Uterus (tissue), 4 donors: ENCODE measurements around the gene CTDSPL. TPM values are rescaled to one million over a fixed set of nuclear protein-coding genes. Genes with fewer than 3 reads are reported as not detected.

Experiments used
- DNase-seq, 2 donors: peaks; one replicate each; pipeline ENCODE4 v3.0.0-alpha.2; 2019 to 2020
- H3K27ac ChIP-seq, 2 donors: fragments of 200-600 bp; sonication (generic); 1 replicate in 1 of 2; 2 replicates in 1 of 2; pipeline ENCODE4 v1.5.1; 2016 to 2018
- H3K27me3 ChIP-seq, 2 donors: fragments of 200-600 bp; sonication (generic); one replicate each; pipeline ENCODE4 v1.5.1; 2018 to 2019; ENCODE audit warnings: control low read depth in 1 of 2
- H3K36me3 ChIP-seq, 2 donors: fragments of 200-600 bp; sonication (generic); one replicate each; pipeline ENCODE4 v1.5.1; 2019; ENCODE audit warnings: control low read depth in 1 of 2
- H3K4me1 ChIP-seq, 2 donors: fragments of 200-600 bp; sonication (generic); one replicate each; pipeline ENCODE4 v1.5.1; 2018 to 2019; ENCODE audit warnings: control low read depth in 1 of 2
- H3K4me3 ChIP-seq, 2 donors: fragments of 200-600 bp; sonication (generic); 1 replicate in 1 of 2; 2 replicates in 1 of 2; pipeline ENCODE4 v1.5.1; 2018 to 2019; ENCODE audit warnings: mild to moderate bottlenecking in 1 of 2
- H3K9me3 ChIP-seq, 2 donors: fragments of 200-600 bp; sonication (generic); one replicate each; pipeline ENCODE4 v1.5.1; 2019; ENCODE audit warnings: control low read depth in 1 of 2
- POLR2A ChIP-seq, 2 donors: fragments of 450-650 bp; IDR thresholded peaks; one replicate each; pipeline ENCODE4 v1.6.1; 2016; ENCODE audit warnings: antibody characterized with exemption in 2 of 2, mild to moderate bottlenecking in 1 of 2, moderate library complexity in 1 of 2
- intact Hi-C: fragments of 100-400 bp; cut with DNase I; formaldehyde crosslinking; loops from one replicate; pipeline ENCODE4 v1.15.1; 2023; ENCODE audit warnings: low total_unique reads
- total RNA-seq, 4 donors: library from RNA; depleted of rRNA in 3 of 4; stranded (reverse); fragments of >200 nt in 3 of 4; gene quantifications; one replicate each; pipeline versions ENCODE4 v1.1.0 to v1.2.4, GENCODE V29; 2014 to 2023
- TF ChIP-seq, protein P1 (sequence below), 4 experiments: fragments of 200-600 bp in 2 of 4; fragments of 450-650 bp in 2 of 4; sonication (generic) in 2 of 4; IDR thresholded peaks; one replicate each; pipeline ENCODE4 v1.5.1; 2016 to 2019; ENCODE audit warnings: antibody characterized with exemption in 4 of 4, mild to moderate bottlenecking in 2 of 4, moderate library complexity in 1 of 4
- donor health status: DM: yes; HTN: yes; CAD: no.

The CTDSPL gene
- total RNA-seq, 4 donors from 2014 or later: 6.4 to 55.9 (median 28.7) TPM

DNA sequence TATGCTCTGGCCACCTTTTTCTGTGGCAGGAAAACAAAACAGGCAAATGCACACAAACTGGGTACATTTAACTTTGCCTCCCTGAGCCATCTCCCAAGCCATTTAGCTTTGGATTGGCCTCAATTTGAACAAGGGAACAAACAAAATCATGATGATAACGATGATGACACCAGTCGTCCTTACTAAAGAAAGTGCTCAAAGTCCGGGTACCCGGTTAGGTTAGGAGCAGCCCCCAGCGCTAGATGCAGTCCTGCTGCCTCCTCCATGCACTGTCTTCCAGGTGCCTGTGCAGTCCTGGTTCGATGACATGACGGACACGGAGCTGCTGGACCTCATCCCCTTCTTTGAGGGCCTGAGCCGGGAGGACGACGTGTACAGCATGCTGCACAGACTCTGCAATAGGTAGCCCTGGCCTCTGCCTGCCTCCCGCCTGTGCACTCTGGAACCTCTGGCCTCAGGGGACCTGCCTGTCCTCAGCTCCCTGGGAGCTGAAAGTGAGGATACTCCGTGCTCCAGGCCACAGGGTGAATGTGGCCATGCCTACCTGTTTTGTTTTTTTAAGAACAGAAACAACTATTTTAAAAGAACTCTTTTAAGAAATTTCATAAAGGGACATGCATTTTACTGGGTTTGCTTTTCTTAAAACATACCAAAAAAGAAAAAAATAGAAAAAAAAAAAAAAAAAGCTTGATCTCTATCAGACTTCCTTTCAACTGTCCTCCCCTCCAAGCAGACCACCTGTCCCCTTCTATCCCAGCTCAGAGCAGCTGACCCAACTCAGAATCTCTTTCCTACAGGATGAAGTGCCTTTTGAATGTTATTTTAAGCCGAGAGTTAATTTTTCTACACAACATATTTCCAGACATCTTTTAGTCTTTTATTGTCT is 119.0 kb downstream of the CTDSPL start:
- intact Hi-C loops: no loop called here
- H3K4me1 ChIP-seq: no peaks in the 10 kb centered on the region
- H3K27me3 ChIP-seq: no peaks in the 10 kb centered on the region
- no peaks in the 10 kb centered on the region for H3K9me3 ChIP-seq
- no peak overlapping the region for H3K27ac ChIP-seq
- H3K4me3 ChIP-seq: no peak overlapping the region
- no peaks in the 10 kb centered on the region for H3K36me3 ChIP-seq
- TF ChIP-seq, protein P1, sequence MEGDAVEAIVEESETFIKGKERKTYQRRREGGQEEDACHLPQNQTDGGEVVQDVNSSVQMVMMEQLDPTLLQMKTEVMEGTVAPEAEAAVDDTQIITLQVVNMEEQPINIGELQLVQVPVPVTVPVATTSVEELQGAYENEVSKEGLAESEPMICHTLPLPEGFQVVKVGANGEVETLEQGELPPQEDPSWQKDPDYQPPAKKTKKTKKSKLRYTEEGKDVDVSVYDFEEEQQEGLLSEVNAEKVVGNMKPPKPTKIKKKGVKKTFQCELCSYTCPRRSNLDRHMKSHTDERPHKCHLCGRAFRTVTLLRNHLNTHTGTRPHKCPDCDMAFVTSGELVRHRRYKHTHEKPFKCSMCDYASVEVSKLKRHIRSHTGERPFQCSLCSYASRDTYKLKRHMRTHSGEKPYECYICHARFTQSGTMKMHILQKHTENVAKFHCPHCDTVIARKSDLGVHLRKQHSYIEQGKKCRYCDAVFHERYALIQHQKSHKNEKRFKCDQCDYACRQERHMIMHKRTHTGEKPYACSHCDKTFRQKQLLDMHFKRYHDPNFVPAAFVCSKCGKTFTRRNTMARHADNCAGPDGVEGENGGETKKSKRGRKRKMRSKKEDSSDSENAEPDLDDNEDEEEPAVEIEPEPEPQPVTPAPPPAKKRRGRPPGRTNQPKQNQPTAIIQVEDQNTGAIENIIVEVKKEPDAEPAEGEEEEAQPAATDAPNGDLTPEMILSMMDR (IDR thresholded peaks at IDR 0.05): no peak
- TF ChIP-seq POLR2A (IDR thresholded peaks at IDR 0.05): no peak
- no peak for DNase-seq

DNA sequence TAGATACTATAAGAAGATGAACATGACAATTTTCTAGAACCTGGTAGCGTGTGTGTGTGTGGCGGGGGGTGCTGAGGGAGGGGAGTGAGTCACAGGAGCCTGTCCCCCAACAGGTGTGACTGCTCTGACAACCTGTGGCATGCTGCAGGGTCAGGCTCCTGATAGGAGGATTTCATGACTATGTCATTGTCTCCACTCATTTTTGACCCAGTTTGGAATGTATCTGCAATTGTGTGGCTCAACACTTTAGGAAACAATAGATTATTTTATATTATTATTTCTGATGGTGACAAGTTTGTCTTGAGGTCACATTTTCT is 119.6 kb downstream of the CTDSPL start:
- intact Hi-C loops: no loop called here

DNA sequence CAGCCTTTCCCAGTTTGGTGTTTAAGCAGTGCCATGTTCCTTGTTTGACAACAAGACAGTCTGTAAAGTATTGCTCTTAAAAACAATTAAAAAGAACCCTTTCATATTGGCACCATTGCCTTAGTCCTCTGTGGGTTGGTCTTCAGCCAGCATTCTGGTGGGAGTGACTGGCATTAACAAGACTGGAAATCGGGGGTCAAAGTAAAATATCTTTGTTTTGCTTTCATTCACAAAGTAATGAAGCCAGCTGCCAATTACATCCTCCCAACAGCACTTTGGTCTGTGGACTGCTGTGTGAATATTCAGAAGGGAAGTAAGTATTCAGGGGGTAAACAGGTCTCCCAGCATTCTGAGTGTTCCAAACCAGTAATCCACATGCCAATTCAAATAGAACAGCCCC is 120.7 kb downstream of the CTDSPL start:
- Histone ChIP-seq H3K27ac (no peak overlapping the region), H3K4me3 (no peak overlapping the region), H3K9me3 (no peaks in the 10 kb centered on the region), H3K27me3 (no peaks in the 10 kb centered on the region), H3K36me3 (no peaks in the 10 kb centered on the region), H3K4me1 (no peaks in the 10 kb centered on the region)
- no peak for DNase-seq
- TF ChIP-seq, protein P1 (IDR thresholded peaks at IDR 0.05): no peak
- TF ChIP-seq POLR2A (IDR thresholded peaks at IDR 0.05): no peak
- intact Hi-C loops: no loop called here

More for the DNA sequence above, 119.6 kb downstream of the CTDSPL start:
- no peak overlapping the region for H3K27ac ChIP-seq
- DNase-seq: no peak
- no peaks in the 10 kb centered on the region for H3K36me3 ChIP-seq
- TF ChIP-seq POLR2A (IDR thresholded peaks at IDR 0.05): no peak
- TF ChIP-seq, protein P1 (IDR thresholded peaks at IDR 0.05): no peak
- no peak overlapping the region for H3K4me3 ChIP-seq
- no peaks in the 10 kb centered on the region for H3K27me3 ChIP-seq
- H3K9me3 ChIP-seq: no peaks in the 10 kb centered on the region
- no peaks in the 10 kb centered on the region for H3K4me1 ChIP-seq

DNA sequence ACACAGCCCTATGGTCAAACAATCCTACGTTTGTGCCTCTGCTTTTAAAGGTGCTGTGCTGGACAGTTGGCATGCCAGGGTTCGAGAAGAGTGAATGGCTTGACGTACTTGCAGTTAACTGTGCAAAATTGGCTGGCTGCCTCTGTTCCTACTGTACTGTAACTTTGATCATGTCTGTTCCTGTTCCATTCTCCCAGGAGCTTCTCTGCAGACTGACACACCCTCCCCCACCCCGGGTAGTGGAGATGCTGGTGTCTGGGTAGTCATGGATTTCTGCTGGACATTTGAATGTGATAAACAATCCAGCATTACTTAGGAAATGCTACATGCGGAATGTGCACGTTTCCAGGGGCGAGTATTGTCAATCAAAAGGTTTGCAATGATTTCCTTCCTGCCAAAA is 122.4 kb downstream of the CTDSPL start:
- no peak for TF ChIP-seq POLR2A (IDR thresholded peaks at IDR 0.05)
- TF ChIP-seq, protein P1 (IDR thresholded peaks at IDR 0.05): no peak
- Histone ChIP-seq H3K4me1 (no peaks in the 10 kb centered on the region), H3K9me3 (no peaks in the 10 kb centered on the region), H3K27ac (no peak overlapping the region), H3K4me3 (no peak overlapping the region), H3K36me3 (no peaks in the 10 kb centered on the region), H3K27me3 (no peaks in the 10 kb centered on the region)
- intact Hi-C loops: no loop called here
- no peak for DNase-seq

DNA sequence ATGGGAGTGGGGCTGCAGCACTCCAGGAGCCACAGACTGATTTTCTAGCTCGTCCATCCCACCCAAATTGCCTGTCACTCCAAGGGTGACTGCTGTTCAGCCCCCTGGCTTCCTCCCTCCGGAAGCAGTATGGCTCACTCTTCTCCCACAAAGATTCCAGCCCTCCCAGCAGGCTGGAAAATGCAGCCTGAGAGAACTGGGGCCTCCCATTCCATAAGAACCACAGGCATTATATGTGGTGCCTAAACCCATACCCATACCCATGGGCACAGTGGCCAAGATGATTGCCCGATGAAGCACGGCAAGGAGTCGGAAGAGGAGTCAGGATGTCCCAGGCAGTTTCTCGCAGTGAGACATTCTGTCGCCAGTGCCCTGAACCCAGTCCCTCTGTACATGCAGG is 122.9 kb downstream of the CTDSPL start:
- DNase-seq: no peak
- TF ChIP-seq, protein P1 (IDR thresholded peaks at IDR 0.05): no peak
- TF ChIP-seq POLR2A (IDR thresholded peaks at IDR 0.05): no peak
- no peaks in the 10 kb centered on the region for H3K36me3 ChIP-seq

More for the DNA sequence above, 122.9 kb downstream of the CTDSPL start:
- H3K27me3 ChIP-seq: no peaks in the 10 kb centered on the region
- no peak overlapping the region for H3K27ac ChIP-seq
- intact Hi-C loops: no loop called here
- H3K9me3 ChIP-seq: no peaks in the 10 kb centered on the region
- H3K4me1 ChIP-seq: no peaks in the 10 kb centered on the region
- no peak overlapping the region for H3K4me3 ChIP-seq
